Measurements from ENCODE around the gene TMEM272.

Gene TMEM272

GRCh38 chr13:51833980-51834379, 11.0 kb downstream of the TMEM272 start:
- no peak overlapping the region for H2AFZ ChIP-seq (ENCODE audit: low read length)
- no peak overlapping the region for H3K4me3 ChIP-seq (ENCODE audit: low read length in 2 of 2)
- no peak overlapping the region for H3K4ac ChIP-seq (ENCODE audit: low read length)
- no peak overlapping the region for H2BK12ac ChIP-seq (ENCODE audit: low read length)
- no peaks in the 10 kb centered on the region for H3K4me1 ChIP-seq (ENCODE audit: control insufficient read depth in 2 of 2, insufficient read depth in 1 of 2, low read depth in 1 of 2, low read length in 2 of 2)
- no peak overlapping the region for H3K9ac ChIP-seq (ENCODE audit: low read depth, low read length, poor library complexity)
- no peak overlapping the region for H4K91ac ChIP-seq (ENCODE audit: low read depth, low read length, poor library complexity)
- H2AK5ac ChIP-seq (ENCODE audit: low read depth, low read length) = peak overlapping the region; percentile 44
- no peaks in the 10 kb centered on the region for H3K79me1 ChIP-seq (ENCODE audit: low read depth, low read length)
- H3K36me3 ChIP-seq (replicated peaks in 1 of 2; ENCODE audit: control insufficient read depth in 2 of 2, insufficient read depth in 2 of 2, low read length in 2 of 2) = no peaks in the 10 kb centered on the region
- DNase-seq (ENCODE audit: low spot score) = no peak
- no peak overlapping the region for H2BK15ac ChIP-seq (ENCODE audit: low read length)
- H2BK5ac ChIP-seq (ENCODE audit: low read length) = no peak overlapping the region
- no peak overlapping the region for H3K27ac ChIP-seq (replicated peaks; ENCODE audit: low read length)
- no CpG with 5 or more reads among the region's 10 CpGs for WGBS, 2 donors (ENCODE audit: extremely low coverage in 2 of 2, insufficient read length in 2 of 2, insufficient replicate concordance in 1 of 2)
- no peak overlapping the region for H3K23ac ChIP-seq (ENCODE audit: low read depth, low read length, poor library complexity)
- no peak overlapping the region for H3K4me2 ChIP-seq (ENCODE audit: insufficient read depth, low read length, poor library complexity, severe bottlenecking)
- no peak overlapping the region for H2BK120ac ChIP-seq (ENCODE audit: low read depth, low read length)
- H3K14ac ChIP-seq (ENCODE audit: low read length) = no peak overlapping the region
- H3K27me3 ChIP-seq (ENCODE audit: control insufficient read depth in 3 of 3, insufficient read depth in 3 of 3, low read depth in 1 of 3, low read length in 3 of 3) = peaks cover 0 to 25% (median 0%) of the 10 kb centered on the region in 3 experiments
- no peak overlapping the region for H3K18ac ChIP-seq (ENCODE audit: low read length)
- no peaks in the 10 kb centered on the region for H3K9me3 ChIP-seq (replicated peaks in 1 of 2; ENCODE audit: control insufficient read depth in 2 of 2, insufficient read depth in 1 of 2, low read depth in 1 of 2, low read length in 2 of 2)
- no peak overlapping the region for H4K8ac ChIP-seq (ENCODE audit: low read depth, low read length)

GRCh38 chr13:51832471-51833152, 12.4 kb downstream of the TMEM272 start:
- H3K14ac ChIP-seq (ENCODE audit: low read length) = no peak overlapping the region
- H3K4me3 ChIP-seq (ENCODE audit: low read length in 2 of 2) = no peak overlapping the region
- no peak overlapping the region for H2BK120ac ChIP-seq (ENCODE audit: low read depth, low read length)
- H4K91ac ChIP-seq (ENCODE audit: low read depth, low read length, poor library complexity) = no peak overlapping the region
- H2AFZ ChIP-seq (ENCODE audit: low read length) = peak overlapping the region; percentile 46
- H2BK12ac ChIP-seq (ENCODE audit: low read length) = no peak overlapping the region
- no peaks in the 10 kb centered on the region for H3K4me1 ChIP-seq (ENCODE audit: control insufficient read depth in 2 of 2, insufficient read depth in 1 of 2, low read depth in 1 of 2, low read length in 2 of 2)
- WGBS, 2 donors (ENCODE audit: extremely low coverage in 2 of 2, insufficient read length in 2 of 2, insufficient replicate concordance in 1 of 2) = no CpG with 5 or more reads among the region's 6 CpGs
- H3K27me3 ChIP-seq (ENCODE audit: control insufficient read depth in 3 of 3, insufficient read depth in 3 of 3, low read depth in 1 of 3, low read length in 3 of 3) = peaks cover 0 to 35% (median 0%) of the 10 kb centered on the region in 3 experiments
- H2BK15ac ChIP-seq (ENCODE audit: low read length) = no peak overlapping the region
- H3K79me1 ChIP-seq (ENCODE audit: low read depth, low read length) = no peaks in the 10 kb centered on the region
- no peak overlapping the region for H3K27ac ChIP-seq (replicated peaks; ENCODE audit: low read length)
- H3K4me2 ChIP-seq (ENCODE audit: insufficient read depth, low read length, poor library complexity, severe bottlenecking) = no peak overlapping the region
- no peak overlapping the region for H3K4ac ChIP-seq (ENCODE audit: low read length)
- H3K9me3 ChIP-seq (replicated peaks in 1 of 2; ENCODE audit: control insufficient read depth in 2 of 2, insufficient read depth in 1 of 2, low read depth in 1 of 2, low read length in 2 of 2) = no peaks in the 10 kb centered on the region
- no peak overlapping the region for H3K18ac ChIP-seq (ENCODE audit: low read length)
- no peak overlapping the region for H2BK5ac ChIP-seq (ENCODE audit: low read length)
- no peak overlapping the region for H4K8ac ChIP-seq (ENCODE audit: low read depth, low read length)
- no peak overlapping the region for H3K9ac ChIP-seq (ENCODE audit: low read depth, low read length, poor library complexity)
- H3K36me3 ChIP-seq (replicated peaks in 1 of 2; ENCODE audit: control insufficient read depth in 2 of 2, insufficient read depth in 2 of 2, low read length in 2 of 2) = no peaks in the 10 kb centered on the region
- H2AK5ac ChIP-seq (ENCODE audit: low read depth, low read length) = no peak overlapping the region
- DNase-seq (ENCODE audit: low spot score) = no peak
- no peak overlapping the region for H3K23ac ChIP-seq (ENCODE audit: low read depth, low read length, poor library complexity)

- H3K23ac ChIP-seq (ENCODE audit: low read depth, low read length, poor library complexity) = no peak overlapping the region
- H3K9me3 ChIP-seq (replicated peaks in 1 of 2; ENCODE audit: control insufficient read depth in 2 of 2, insufficient read depth in 1 of 2, low read depth in 1 of 2, low read length in 2 of 2) = no peaks in the 10 kb centered on the region
- H4K8ac ChIP-seq (ENCODE audit: low read depth, low read length) = no peak overlapping the region
- WGBS, 2 donors (ENCODE audit: extremely low coverage in 2 of 2, insufficient read length in 2 of 2, insufficient replicate concordance in 1 of 2) = no CpG with 5 or more reads among the region's 5 CpGs
- H3K27ac ChIP-seq (replicated peaks; ENCODE audit: low read length) = no peak overlapping the region
- no peaks in the 10 kb centered on the region for H3K36me3 ChIP-seq (replicated peaks in 1 of 2; ENCODE audit: control insufficient read depth in 2 of 2, insufficient read depth in 2 of 2, low read length in 2 of 2)
- H2BK15ac ChIP-seq (ENCODE audit: low read length) = no peak overlapping the region
- no peaks in the 10 kb centered on the region for H3K79me1 ChIP-seq (ENCODE audit: low read depth, low read length)
- peaks cover 0 to 41% (median 0%) of the 10 kb centered on the region in 3 experiments for H3K27me3 ChIP-seq (ENCODE audit: control insufficient read depth in 3 of 3, insufficient read depth in 3 of 3, low read depth in 1 of 3, low read length in 3 of 3)
- H2AK5ac ChIP-seq (ENCODE audit: low read depth, low read length) = no peak overlapping the region
- no peak for DNase-seq (ENCODE audit: low spot score)
- no peaks in the 10 kb centered on the region for H3K4me1 ChIP-seq (ENCODE audit: control insufficient read depth in 2 of 2, insufficient read depth in 1 of 2, low read depth in 1 of 2, low read length in 2 of 2)
- no peak overlapping the region for H2AFZ ChIP-seq (ENCODE audit: low read length)
- no peak overlapping the region for H3K9ac ChIP-seq (ENCODE audit: low read depth, low read length, poor library complexity)
- peak overlapping the region; percentile 3 for H3K18ac ChIP-seq (ENCODE audit: low read length)
- H3K4me2 ChIP-seq (ENCODE audit: insufficient read depth, low read length, poor library complexity, severe bottlenecking) = no peak overlapping the region
- H2BK12ac ChIP-seq (ENCODE audit: low read length) = no peak overlapping the region
- H4K91ac ChIP-seq (ENCODE audit: low read depth, low read length, poor library complexity) = no peak overlapping the region
- no peak overlapping the region for H2BK5ac ChIP-seq (ENCODE audit: low read length)
- H2BK120ac ChIP-seq (ENCODE audit: low read depth, low read length) = no peak overlapping the region
- no peak overlapping the region for H3K4ac ChIP-seq (ENCODE audit: low read length)
- no peak overlapping the region for H3K4me3 ChIP-seq (ENCODE audit: low read length in 2 of 2)
- no peak overlapping the region for H3K14ac ChIP-seq (ENCODE audit: low read length)
These were observed 13.5 kb downstream of the TMEM272 start for GRCh38 chr13:51831519-51831918.

- peaks cover 0 to 40% (median 0%) of the 10 kb centered on the region in 3 experiments for H3K27me3 ChIP-seq (ENCODE audit: control insufficient read depth in 3 of 3, insufficient read depth in 3 of 3, low read depth in 1 of 3, low read length in 3 of 3)
- H3K4me3 ChIP-seq (ENCODE audit: low read length in 2 of 2) = no peak overlapping the region
- H3K9ac ChIP-seq (ENCODE audit: low read depth, low read length, poor library complexity) = no peak overlapping the region
- no peak overlapping the region for H3K27ac ChIP-seq (replicated peaks; ENCODE audit: low read length)
- no peak overlapping the region for H3K14ac ChIP-seq (ENCODE audit: low read length)
- no peaks in the 10 kb centered on the region for H3K4me1 ChIP-seq (ENCODE audit: control insufficient read depth in 2 of 2, insufficient read depth in 1 of 2, low read depth in 1 of 2, low read length in 2 of 2)
- no CpG with 5 or more reads among the region's 2 CpGs for WGBS, 2 donors (ENCODE audit: extremely low coverage in 2 of 2, insufficient read length in 2 of 2, insufficient replicate concordance in 1 of 2)
- no peak overlapping the region for H4K91ac ChIP-seq (ENCODE audit: low read depth, low read length, poor library complexity)
- H2BK12ac ChIP-seq (ENCODE audit: low read length) = no peak overlapping the region
- no peak overlapping the region for H2BK15ac ChIP-seq (ENCODE audit: low read length)
- no peaks in the 10 kb centered on the region for H3K36me3 ChIP-seq (replicated peaks in 1 of 2; ENCODE audit: control insufficient read depth in 2 of 2, insufficient read depth in 2 of 2, low read length in 2 of 2)
- no peak overlapping the region for H2AFZ ChIP-seq (ENCODE audit: low read length)
- H3K18ac ChIP-seq (ENCODE audit: low read length) = no peak overlapping the region
- DNase-seq (ENCODE audit: low spot score) = no peak
- H3K4me2 ChIP-seq (ENCODE audit: insufficient read depth, low read length, poor library complexity, severe bottlenecking) = no peak overlapping the region
- no peaks in the 10 kb centered on the region for H3K79me1 ChIP-seq (ENCODE audit: low read depth, low read length)
- no peak overlapping the region for H2BK120ac ChIP-seq (ENCODE audit: low read depth, low read length)
- no peak overlapping the region for H4K8ac ChIP-seq (ENCODE audit: low read depth, low read length)
- H2BK5ac ChIP-seq (ENCODE audit: low read length) = no peak overlapping the region
- no peak overlapping the region for H3K4ac ChIP-seq (ENCODE audit: low read length)
- no peaks in the 10 kb centered on the region for H3K9me3 ChIP-seq (replicated peaks in 1 of 2; ENCODE audit: control insufficient read depth in 2 of 2, insufficient read depth in 1 of 2, low read depth in 1 of 2, low read length in 2 of 2)
- no peak overlapping the region for H3K23ac ChIP-seq (ENCODE audit: low read depth, low read length, poor library complexity)
- H2AK5ac ChIP-seq (ENCODE audit: low read depth, low read length) = no peak overlapping the region
These were observed 15.4 kb downstream of the TMEM272 start for GRCh38 chr13:51829568-51829899.
